HG03558 (cell line): ENCODE measurements around the gene FGA.
A peak's percentile ranks its signal among the peaks of the same experiment; 100 is the strongest.

Source experiments
- ATAC-seq: cut with Tn5 transposase; IDR thresholded peaks from one replicate; pipeline ENCODE4 v1.9.1; 2021; ENCODE audit warnings: moderate number of reproducible peaks; ENCODE audit not compliant: unreplicated experiment; ENCODE audit errors: extremely low read depth

FGA gene

GRCh38 chr4:154590329-154591006 is at the start of gene FGA:
FGA (minus strand) TSS chr4:154590742; CDS start chr4:154590687, 55 bp downstream.
- no peak for ATAC-seq

DNA sequence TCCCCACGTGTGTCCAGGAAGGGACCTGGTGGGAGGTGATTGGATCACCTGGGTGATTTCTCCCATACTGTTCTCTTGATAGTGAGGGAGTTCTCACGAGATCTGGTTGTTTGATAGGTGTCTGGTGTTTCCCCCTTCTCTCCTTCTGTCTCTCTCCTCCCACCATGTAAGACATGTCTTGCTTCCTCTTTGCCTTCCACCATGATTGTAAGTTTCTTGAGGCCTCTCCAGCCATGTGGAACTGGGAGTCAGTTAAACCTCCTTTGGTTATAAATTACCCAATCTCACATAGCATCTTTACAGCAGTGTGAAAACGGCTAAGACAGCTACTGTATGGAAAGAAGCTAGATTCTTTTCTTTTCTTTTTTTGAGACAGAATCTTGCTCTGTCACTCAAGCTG is 43.5 kb upstream of the FGA start:
- ATAC-seq: no peak

- no peak for ATAC-seq
These were observed 41.3 kb upstream of the FGA start for GRCh38 chr4:154631828-154632227.

DNA sequence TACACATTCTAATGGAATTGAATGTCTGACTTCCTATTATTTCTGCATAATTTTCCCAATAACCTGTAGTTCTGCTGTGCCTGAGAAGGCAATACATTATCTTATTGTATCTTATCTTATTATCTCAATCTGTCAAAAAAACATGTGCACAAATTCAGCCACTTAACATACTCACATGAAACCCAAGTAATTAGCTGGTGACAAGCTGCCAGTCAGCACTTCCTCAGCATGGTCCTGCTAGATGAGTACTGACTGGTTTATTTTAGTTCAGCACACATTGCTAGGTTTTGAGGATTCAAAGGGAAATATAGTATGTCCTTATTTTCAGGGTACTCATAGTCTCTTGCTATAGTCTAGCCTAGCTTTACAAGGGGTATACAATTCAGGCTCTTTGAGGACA is 39.8 kb upstream of the FGA start:
- ATAC-seq: no peak

DNA sequence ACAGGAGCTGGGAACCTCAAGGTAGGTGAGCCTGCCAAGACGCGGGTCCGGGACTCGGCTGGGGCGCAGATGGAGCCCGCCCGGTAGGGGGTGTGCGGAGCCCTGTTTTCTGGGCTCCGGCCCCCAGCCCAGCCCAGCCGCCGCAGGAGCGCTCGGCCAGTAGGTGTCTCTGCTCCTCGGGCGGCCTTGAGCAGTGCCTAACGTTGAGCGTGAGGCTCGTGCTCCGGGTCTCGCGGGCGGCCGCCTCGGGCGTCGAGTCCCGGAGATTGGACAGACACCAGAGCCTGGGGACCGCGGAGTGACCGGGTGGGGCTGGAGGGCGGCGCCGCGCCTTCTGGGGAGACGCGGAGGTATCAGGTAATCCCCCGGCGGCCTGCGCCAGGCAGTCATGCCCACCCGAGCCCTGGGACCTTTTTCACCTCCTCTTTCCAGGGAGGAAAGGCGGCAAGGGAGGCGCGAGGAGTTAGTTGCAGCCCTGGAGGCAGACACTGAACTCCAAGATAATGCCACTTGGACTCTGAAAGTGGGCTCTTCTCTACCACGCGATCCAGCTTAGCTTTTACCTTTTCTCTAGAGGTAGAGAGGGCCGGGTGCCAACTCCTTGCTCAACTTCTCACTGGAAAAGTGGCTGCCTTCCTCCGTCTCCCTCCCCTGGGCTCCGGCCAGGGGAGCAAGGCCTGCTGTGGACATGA is 36.4 kb upstream of the FGA start:
- ATAC-seq: peak; percentile 78

GRCh38 chr4:154625971-154626370 is 35.4 kb upstream of the FGA start:
- ATAC-seq: no peak

- ATAC-seq: no peak
These were observed 33.5 kb upstream of the FGA start for GRCh38 chr4:154623995-154624394.

- no peak for ATAC-seq
These were observed 32.9 kb upstream of the FGA start for GRCh38 chr4:154623436-154623835.

DNA sequence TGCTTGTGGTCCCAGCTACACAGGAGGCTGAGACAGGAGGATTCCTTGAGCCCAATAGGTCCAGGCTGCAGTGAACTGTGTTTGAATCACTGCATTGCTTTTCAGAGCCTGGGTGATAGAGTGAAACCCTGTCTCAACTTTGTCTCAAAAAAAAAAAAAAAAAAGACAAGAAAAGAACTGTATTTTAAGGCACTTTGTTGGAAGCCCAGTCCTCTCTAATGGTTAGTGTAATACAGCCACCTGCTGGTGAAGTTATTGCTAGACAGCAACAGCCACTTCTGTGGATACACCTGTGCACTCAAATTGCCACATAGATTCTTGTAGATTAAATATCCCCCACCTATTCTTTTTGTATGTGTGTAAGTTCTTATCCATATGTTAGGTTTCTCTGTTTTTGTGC is 32.1 kb upstream of the FGA start:
- peak; percentile 34 for ATAC-seq

GRCh38 chr4:154620111-154620510 is 29.6 kb upstream of the FGA start:
- no peak for ATAC-seq

DNA sequence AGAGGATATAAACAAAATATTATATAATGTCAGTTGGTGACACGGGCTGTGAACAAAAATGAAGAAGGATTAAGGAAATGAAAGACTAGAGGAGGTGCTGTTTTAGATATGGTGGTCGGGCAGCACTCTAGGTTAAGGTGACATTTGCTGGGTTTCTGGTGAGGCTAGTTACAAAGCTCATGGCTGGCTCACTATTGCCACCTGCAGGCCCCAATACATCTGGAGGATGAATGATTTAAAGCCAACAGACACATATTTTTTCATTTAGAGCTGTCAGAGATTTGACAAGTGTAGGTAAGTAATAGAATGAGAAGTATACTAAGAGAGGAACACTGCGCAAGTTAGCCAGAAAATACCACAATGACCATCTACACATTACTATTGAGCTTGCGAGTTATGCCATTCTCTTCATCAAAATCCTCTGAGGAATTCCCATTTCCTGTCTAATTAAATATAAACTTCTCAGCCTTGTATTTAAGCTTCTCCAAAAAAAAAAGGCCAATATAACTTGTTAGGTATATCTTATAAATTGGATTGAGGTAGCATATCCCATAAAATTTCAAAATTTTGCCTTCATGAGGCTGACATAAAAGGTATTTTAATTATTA is 28.3 kb upstream of the FGA start:
- peak; percentile 38 for ATAC-seq

DNA sequence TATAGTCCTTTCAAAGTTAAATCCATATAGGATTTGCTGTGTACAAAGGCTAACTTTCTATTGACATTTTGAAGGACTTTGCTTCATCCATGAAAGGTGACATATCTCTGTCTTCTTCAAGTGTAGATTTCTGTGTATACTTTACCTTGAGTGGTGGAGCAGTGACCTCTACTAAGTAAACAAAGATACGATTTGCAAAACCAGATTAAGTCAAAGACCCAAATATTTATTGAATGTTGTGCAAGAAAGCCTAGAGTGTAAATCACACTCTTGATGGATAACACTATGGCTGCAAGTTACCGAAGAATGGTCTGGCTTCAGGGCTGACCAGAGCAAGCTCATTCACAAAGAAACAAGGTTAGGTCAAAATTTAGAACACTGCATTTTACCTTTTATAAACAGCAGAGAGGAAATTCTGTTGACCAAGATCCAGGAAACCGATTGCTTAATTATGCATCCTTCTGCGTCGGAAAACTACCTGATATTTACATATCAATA is 27.3 kb upstream of the FGA start:
- ATAC-seq: no peak

- peak; percentile 93 for ATAC-seq
These were observed 26.2 kb upstream of the FGA start for GRCh38 chr4:154616731-154617130.

DNA sequence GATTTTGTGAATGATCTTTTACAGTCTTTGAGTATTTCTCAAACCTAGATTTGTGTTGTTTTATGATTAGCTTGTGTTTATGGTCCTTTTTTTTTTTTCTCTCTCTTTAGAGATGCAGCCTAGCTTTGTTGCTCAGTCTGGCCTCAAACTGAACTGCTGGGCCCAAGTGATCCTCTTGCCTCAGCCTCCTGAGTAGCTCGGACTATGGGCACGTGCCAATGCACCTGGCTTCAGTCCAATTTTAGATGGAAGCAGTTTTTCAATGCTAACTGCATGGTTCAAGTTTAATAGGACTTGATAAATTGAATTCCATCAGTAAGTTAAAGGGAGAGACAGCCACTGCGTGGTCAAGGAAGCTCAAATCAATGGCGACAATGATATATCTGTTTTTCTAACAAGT is 25.7 kb upstream of the FGA start:
- peak; percentile 4 for ATAC-seq

DNA sequence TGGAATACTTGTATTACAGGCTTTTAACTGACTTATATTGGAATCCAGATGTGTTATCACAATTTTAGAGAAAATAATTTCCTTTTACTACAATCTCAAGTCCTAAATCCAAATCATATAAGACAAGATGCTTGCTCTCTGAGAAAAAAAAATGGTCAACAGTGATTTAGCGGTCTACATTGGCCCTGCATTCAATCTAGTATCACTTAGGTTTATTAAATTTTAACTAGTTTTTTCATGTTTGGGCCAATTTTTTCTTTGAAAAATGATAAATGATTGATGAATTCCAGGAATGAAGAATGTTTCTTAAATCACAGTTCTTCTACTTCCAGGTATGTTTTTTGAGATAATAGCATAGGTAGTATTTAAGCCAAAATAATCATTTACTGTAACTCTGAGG is 24.7 kb upstream of the FGA start:
- no peak for ATAC-seq

GRCh38 chr4:154614306-154614705 is 23.8 kb upstream of the FGA start:
- no peak for ATAC-seq

DNA sequence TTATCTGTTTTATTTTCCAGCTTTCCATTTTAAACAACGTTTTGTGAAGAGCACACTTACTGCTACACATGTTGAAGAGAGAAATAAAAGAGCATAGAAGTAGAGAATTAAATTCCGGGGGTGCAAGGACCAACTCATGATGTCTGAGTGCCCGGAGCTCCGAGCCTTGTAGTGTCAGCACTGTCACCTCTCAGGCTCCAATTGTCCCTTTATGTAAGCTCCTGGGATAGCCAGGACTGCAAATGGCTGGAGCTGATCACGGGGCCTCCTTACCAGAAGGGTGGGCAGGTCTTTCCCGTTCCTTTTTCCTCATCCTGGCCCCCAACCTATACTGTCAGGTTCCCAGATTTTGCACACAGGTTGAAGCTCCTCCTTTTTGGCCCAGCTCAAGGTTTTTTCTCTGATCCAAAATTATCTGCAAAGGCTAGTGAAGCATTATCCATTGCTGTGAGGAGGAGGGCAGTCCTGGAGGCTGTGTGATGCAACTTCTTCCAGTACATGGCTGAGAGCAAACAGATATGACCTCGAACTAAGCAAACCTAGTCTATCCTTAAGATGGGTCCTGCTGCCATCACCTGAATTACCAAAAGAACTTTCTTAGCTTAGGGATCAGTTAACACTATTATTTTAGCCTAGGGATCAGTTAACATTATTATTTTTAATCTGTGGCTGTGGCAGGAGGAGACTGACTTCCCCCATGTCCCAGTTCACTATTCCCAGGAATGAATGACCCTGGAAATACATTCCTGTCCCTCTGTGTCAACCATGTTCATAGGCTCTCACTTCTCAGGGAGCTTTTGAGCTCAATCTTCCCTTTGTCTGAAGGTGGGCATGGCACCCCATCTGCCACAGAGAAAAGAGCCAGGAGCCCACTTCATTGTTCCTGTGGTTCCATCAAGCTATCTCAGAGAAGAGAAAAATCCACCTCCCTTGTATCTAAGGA is 22.2 kb upstream of the FGA start, which contains the start of gene FGG:
Gene FGG, minus strand, starts transcription at position 185 of the 943 bp plus-strand sequence. Its CDS starts 47 bp downstream, at position 138.
- no peak for ATAC-seq

DNA sequence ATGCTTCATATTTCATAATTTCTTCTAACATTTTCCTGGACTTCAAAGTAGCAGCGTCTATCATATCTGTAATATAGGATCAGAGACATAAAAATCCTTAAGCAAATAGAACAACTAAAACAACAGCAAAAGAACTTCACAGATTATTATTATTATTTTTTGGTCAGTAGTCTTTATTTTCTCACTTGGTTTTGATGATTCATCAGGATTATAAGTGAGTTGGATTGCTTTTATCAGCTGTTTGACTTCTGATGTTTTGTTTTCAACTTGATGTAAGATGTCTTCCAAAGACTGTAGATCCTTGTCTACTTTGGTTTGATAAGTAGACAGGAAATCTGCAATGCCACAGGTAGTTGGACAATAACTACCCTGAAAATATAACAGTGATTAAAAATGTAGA is 21.3 kb upstream of the FGA start:
- no peak for ATAC-seq

GRCh38 chr4:154610582-154610981 is 20.0 kb upstream of the FGA start:
- ATAC-seq: no peak

- no peak for ATAC-seq
These were observed 19.0 kb upstream of the FGA start for GRCh38 chr4:154609532-154609931.
